HG02840 (cell line): ENCODE data around the gene VDR.

Experiments used
- ATAC-seq: cut with Tn5 transposase; IDR thresholded peaks from one replicate; pipeline ENCODE4 v1.9.1; 2021; ENCODE audit warnings: mild to moderate bottlenecking, moderate library complexity, moderate number of reproducible peaks; ENCODE audit not compliant: unreplicated experiment, low FRiP score

VDR gene

DNA sequence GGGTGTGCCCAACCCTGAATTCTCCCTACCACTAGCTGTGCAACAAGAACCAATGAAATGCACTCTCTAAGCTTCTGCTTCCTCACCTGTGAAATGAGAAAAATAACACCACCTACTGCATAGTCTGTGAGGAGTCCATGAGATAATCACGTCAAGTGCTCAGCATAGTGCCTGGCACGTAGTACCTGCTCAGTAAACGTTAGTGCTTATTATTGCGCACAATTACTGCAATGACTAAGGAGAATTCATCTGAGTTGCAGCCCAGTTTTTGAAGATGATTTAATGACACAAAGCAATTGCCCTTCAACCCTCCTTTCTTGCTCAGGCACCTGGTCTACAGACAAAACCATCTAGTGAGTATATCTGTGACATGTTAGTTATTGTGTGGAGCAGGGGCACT is 8.8 kb downstream of the VDR start:
- ATAC-seq: no peak

DNA sequence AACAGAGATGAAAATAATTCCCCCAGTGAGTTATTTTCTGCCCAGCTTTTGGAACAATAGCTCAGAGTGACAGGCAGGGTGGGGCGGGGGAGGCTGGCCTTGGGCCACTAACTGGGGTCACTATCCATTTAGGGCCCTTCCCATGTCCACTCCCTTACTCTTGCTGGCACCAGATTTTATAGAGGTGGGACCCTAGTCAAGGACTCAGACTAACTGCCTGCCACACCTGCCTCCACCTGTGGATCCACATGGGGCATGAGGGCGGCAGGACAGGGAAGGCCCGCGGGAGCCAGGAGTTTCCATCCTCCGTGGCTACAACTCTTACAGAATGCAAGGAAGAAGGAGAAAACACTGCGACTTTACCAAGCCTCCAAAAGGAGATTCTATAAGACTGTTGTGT is 10.1 kb downstream of the VDR start:
- ATAC-seq: no peak

DNA sequence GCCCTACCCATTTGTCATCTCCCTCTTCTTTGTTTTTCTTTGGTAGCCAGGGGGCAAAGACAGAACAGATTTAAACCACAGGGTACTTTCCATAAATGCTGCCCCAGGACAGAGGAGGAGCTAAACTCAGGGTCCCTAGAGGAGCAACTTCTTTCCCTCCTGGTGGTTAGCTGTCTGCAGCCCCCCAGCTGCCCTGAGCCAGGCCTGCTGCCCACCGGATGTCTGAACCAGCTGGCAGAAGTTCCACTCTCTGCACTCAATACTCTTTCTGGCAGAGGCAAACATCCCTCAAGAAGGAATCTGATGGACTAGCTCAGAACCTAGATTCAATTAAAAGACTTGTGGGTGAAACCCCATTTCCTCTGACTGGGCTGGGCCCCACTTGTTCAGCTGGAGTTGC is 10.7 kb downstream of the VDR start:
- no peak for ATAC-seq

DNA sequence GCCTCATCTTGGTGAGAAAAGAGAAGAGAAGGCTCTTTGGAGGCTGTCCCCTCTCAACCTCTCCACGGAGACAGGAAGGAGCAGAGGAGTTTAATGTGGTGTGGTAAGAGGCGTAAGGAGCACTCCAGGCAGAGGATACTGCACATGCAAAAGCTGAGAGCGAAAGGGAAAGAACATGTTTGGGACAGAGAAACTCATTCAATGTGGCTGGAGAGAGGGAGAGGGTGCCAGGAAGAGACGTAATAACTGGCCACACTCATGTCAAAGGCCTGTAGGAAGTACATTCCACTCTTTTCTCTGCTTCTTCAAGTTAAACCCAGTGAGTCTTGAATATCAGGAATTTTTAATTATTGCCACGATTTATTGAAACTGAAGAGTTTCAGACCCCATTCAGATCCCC is 12.0 kb downstream of the VDR start:
- ATAC-seq: no peak

DNA sequence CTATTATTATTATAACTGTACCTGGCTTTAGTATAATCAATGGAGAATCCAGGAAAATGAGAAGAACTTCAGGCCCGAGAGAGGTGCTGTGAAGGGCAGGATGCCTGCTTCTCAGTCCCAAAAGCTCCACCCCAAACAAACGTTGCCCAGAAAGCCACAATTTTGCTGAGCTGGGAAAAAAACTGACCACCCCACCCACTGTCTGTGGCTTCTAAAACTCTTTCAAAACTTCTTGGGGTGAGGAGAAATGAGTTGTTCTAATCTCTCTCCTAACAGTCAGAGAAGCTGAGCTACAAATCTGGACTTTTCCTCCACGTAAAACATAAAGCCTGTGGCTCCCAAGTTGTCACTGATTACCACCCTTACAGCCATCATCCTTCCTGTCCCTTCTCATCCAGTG is 13.4 kb downstream of the VDR start:
- no peak for ATAC-seq

DNA sequence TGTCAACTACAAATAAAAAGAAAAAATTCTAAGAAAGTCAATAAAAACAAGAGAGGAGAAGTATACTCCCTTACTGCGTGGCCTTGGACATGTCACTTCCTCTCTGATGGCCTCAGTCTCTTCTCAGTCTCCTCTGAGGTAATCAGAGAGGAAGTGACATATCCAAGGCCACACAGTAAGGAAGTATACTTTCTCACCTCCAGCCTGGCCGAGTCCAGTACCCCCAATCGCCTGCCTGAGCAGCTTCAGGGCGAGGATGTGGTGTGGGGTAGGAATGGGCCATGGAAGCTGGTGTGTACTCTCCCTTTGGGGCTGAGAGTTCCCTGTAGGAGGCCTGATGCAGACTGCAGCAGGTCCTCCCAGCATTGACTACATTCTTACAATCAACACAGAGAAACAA is 15.8 kb downstream of the VDR start:
- ATAC-seq: no peak

DNA sequence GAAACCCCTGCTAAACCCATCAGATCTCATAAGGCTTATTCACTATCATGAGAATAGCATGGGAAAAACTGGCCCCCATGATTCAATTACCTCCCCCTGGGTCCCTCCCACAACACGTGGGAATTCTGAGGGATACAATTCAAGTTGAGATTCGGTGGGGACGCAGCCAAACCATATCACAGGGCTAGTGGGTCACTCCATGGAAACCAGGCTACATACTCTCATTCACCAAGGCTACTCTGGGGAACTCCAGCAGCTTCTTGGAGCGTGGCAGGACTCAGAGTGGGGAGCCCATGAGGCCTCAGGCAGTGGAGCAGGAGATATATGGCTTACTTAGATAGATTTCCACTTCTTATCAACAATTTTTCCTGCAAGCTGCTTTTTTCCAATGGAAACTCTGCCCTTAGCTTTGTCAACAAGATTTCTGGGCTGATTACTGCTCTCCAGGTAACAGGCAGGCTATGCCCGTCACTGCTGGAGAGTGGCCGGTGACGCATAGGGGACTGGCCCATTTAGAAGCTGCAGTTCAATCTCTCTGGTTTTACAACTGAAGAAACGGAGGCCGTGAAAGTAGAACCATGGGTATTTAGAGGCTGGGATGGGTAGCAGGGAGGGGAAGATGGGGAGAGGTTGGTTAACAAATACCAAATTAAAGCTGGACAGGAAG is 16.5 kb downstream of the VDR start:
- ATAC-seq: no peak

DNA sequence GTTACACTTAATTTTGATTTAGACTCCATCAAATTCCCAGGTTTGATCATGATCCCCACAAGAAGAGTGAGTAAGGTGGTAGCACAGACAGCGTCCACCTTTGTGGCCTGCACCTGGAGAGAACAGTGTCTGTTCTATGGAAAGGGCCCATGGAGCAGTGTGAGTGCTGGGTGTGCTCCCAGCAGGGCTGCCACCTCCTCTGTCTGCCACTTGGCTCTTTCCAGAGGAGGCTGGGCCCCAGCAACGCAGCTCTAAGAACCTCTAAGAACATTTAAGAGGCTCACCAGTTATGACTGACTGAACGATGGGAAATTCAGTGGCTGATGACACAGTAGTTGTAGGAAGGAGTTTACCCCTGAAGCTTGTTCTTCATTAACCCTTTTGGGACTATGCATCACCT is 17.3 kb downstream of the VDR start:
- no peak for ATAC-seq

DNA sequence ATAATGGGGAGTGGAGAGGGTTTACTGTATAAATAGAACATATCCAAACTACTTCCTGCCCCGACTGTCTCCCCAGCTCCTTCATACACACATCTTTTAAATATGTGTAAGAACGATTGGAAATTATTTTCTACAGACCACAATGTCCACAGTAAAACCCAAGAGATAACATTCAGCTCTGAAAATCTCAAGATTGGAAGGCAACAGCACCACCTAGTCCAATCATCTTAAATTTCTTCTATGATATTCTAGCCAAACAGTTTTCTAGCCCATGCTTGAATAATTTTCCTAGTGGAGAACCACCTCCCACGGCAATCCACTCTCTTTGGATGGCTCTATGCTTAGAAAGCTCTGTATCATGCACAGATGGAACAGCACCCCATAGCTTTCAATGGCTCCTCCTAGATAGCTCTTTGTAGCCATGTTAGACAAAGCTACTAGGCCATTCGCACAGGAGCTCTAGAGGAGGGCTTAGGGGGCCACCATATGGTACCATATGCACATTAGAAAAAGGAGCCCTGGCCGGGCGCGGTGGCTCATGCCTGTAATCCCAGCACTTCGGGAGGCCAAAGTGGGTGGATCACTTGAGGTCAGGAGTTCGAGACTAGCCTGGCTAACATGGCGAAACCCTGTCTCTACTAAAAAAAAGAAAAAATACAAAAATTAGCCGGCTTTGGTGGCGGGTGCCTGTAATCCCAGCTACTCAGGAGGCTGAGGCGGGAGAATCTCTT is 18.1 kb downstream of the VDR start:
- ATAC-seq: no peak

DNA sequence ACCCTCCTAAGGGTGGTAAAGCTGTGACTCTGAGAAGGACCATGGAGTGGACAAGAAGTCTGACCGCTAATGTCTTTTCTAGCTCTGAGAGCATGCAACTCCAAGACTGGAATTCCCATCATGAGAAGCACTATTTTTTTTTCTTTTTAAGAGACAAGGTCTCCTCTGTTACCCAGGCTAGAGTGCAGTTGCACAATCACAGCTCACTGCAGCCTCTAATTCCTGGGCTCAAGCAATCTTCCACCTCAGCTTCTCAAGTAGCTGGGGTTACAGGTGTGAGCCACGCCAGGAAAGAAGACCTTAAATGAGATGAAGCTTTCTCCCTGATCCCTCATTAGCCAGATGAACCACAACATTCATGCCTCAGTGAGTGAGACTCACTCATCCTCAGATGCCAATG is 19.2 kb downstream of the VDR start:
- ATAC-seq: no peak

DNA sequence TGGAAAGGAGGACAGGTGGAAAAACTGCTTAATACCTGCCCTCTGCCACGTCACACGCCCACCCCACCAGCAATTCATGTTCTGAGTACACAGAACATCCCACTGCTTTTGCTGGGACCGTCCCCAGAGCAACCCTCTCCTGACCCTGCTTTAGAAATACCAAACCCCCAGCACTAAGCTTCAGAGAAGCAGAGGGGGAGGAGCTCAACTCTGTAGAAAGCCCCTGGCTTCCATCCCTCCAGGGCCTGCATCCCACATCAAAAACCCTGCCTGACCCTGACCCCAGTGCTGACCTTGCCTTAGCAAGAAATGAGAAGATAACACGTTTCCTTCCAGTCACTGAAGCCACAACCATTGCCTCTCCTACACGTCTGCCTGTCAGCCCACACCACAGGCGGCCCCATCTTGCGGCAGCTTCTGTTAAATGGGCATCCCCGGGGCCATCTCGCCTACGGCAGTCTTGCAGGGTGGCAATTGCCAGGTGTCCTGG is 19.7 kb downstream of the VDR start:
- ATAC-seq: peak; percentile 47

DNA sequence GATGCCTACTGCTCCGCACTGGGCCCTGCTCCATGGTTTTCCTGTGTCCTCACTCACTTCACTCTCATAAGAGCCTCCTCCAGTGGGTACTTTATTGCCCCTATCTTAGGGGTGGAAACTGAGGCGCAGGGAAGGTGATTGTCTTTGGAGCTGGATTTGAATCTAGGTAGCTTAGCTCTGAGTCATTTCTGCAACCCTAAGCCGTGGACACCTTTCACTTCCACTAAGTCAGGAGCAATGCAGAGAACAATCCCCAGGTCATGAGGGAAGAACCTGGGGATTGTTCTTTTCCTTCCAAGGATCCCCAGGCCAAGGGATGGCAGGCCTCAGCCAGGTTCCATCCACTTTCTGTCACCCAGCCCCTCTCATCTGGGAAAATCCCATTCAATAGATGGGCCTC is 20.3 kb downstream of the VDR start:
- ATAC-seq: no peak

DNA sequence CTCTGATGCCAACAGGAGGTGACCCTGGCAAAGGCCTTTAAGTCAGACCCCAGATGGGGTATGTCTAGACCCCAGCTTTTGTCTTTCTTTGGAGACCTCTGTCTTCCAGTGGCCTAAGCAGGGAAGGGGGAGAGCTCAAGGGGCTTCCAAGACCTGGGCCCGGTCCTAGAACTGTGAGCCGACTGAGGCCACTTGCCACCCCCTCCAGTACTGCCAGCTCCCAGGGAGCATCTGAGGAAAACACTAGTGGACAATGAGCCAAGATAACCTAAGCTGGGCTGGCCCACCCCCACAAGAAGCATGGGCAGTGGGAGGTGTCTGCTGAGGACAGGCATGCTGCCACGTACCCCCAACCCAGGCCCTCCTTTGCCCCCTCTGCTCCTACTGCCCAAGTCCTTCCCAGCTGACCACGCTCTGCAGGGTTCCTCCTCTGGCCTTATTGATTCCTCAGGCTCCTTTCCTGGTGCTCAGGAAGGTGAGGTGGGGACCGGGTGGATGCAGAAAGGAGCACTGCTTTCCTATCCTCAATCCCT is 21.1 kb downstream of the VDR start:
- no peak for ATAC-seq

DNA sequence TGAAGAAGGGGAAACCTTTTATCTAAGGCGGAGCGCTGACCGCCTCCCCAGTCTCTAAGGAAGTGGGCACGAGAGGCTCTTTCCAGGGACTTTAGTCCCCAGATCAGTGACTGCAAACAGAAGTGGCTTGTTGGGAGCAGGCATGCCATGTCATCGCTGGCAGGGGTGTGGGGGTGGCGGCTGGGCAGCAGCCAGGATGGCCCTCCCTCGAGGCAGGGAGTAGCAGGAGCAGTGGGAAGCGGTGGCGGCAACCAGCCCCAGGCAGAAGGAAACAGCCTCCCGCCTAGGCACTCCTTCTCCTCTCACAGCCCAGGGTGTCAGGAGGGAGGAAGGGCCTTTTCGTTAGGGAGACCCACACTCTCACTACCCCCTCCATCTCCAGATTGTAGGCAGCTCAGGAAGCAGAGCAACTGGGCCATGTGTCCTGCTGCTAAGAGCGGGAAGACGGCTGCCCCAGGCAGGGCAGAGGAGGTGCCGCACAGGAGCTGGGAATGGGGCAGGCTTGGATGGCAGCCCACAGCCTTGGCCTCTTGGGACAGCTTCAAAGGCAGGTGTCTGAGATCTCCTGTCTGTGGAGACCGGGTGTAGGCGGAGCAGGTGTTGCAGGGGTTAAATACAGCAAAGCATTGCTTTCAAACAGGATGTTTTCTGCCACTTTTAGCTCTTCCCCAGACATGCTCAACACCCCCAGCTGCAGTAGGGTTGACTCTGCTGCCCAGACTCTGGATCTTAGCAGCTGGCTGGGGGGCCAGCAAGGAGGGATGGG is 21.8 kb downstream of the VDR start:
- peak; percentile 70 for ATAC-seq

DNA sequence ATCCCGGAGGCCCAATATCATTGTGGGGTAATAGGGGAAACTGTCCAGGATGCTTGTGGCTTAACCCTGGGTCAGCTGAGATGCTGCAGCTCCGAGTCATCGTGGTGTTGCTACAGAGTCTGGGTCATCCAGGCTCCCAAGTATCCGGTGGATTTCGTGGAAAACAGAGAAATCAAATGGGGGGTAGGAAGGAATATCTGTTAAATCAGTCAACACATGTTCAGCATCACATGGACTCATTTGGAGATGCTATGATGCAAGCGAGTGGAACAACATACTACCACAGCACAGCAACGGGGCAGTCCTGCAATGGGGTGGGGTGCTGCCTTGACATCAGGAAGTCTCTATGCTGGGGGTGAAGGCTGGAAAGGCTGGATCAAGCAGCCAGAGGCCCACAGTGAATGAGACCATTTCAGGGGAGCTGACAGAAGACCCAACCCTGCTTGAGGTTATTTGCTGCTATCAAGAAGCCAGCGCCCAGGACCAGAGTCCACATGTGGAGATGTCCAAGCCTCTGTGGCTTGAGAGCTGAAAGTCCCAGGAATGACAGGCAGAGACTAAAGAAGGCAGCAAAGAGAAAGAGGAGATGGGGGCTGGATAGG is 22.9 kb downstream of the VDR start:
- ATAC-seq: no peak

DNA sequence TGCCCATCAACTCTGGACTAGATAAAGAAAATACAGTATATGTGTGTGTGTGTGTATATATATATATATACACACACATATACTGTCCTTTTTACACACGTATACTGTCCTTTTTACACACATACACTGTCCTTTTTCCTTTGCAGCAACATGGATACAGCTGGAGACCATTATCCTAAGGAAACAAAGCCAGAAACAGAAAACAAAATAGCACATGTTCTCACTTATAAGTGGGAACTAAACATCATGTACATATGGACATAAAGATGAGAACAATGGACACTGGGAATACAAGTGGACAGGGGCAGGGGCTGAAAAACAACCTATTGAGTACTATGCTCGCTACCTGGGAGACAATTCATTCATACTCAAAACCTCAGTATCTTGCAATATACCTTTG is 23.7 kb downstream of the VDR start:
- no peak for ATAC-seq

DNA sequence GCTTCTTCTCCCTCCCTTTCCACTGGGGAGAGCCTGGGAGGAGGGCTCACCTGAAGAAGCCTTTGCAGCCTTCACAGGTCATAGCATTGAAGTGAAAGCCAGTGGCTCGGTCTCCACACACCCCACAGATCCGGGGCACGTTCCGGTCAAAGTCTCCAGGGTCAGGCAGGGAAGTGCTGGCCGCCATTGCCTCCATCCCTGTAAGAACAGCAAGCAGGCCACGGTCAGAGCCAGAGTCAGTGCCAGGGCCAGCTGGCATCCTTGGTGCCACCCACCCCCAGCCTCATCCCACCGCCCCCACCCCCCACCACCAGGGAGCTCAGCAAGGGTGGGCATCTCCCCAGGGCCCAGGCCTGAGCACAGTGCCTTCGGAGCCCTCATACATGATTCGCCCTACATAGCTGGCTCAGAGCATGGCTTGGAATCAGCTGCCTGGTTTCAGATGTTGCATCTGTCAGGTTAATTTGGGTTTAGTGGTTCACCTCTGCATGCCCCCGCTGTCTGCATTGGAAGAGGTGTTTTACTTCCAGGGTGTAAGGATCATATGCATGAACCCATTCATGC is 25.8 kb downstream of the VDR start:
- no peak for ATAC-seq

DNA sequence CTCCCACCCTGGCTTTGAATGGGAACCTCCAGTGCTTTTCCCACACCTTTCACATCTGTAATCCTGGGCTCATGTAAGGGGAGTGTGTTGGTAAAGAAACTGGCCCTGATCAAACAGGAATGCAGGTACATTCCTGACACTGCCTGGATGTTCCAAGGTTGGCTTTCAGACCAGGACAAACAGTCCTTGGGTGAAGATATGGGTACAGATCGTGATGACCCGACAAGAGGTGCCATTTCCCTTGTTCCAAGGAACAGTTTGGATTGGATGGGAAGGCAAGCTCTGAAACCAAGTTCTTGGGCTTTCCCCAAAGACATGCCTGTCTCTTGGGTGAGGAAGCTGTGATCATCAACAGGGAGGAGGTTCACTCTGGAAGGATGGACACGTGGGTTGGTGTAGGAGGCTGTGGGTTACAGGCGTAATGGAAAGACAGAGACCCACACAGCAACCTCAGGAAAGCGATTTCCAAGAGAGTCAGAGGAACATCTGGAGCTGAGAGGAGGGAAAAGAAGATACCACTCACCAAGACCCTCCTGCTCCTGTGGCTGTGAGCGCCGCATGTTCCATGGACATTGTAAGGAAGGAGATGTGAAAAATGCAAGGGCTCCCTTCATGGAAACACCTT is 26.4 kb downstream of the VDR start:
- no peak for ATAC-seq

DNA sequence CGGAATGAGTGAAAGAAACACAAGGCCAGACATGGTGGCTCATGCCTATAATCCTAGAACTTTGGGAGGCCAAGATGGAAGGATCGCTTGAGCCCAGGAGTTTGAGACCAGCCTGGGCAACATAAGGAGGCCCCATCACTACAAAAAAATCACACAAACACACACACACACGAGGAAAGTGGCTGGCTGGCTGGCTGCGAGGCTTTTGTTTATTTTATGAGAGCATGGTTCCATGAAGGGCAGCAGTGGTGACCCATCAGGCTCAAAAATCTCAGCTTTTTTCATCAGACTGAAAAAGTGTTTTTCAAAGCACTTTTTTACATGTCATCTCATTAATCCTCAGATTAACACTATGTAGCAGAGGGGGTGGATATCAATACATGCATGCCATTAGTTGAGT is 27.7 kb downstream of the VDR start:
- no peak for ATAC-seq

DNA sequence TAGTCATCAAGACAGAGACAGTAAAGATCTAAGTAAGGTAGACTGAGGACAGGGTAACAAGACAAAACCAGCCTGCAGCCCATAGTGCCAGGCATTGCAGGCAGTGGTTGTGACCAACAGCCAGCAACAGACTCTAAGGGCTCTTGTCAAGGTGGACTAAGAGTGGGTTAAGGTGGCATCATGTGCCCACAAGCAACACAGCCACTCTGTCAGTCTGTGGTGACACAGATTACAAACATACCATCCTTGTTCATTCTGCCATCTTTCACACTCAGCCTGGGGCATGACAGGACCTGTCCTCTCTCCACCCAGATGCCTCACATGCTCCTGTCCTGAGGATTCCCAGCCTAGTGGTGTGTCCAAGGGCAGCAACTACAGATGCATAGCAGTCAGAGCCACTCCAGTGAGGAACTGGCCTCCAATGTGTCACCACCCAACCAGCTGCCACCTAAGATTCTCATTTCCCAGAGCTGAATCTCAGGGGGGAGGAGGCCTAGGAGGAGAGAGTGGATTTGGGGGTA is 28.3 kb downstream of the VDR start:
- no peak for ATAC-seq
